ENCODE data around the gene IRX4. TPM values are rescaled to one million over a fixed set of nuclear protein-coding genes. Genes with fewer than 3 reads are reported as not detected.

The IRX4 gene
- total and polyA plus RNA-seq, 2 of the 4 experiments (the other 2 are of a cell fraction), result not detected

DNA sequence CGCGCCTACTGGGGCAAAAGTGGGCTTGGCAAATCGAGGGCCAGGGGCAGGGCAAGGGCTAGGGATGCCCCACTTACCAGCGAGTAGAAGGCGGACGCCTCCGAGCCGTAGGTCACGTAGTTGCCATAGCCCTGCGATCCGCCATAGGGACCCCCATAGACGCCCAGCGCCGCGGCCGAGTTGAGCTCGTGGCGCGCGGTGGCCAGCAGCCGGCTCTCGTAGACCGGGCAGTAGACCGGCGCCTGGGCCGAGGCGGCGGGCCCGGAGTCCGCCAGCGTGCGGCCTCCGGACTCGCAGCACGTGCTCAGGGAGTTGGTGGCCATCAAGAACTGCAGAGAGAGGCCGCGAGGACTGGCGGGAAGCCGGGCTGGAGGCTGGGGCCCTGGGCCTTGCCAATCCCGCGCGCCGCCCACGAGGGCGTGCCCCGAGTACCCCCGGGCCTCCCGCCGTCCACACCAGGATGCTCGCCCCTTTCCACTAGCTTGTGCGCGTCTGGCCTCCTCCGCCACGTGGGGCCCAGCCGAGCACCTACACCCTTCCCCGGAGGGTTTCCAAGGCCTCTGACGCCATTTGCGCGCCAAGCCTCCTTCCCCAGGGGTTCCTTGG is 891 bp downstream of the IRX4 start:
- Histone ChIP-seq H4K5ac (ENCODE audit: low read depth, low read length) (no peak overlapping the region), H3K9me3 (ENCODE audit: control insufficient read depth, insufficient read depth, low read length) (peaks cover 8% of the 10 kb centered on the region), H4K91ac (ENCODE audit: insufficient read depth, low read depth, low read length) (no peak overlapping the region), H3K27me3 (ENCODE audit: control insufficient read depth, insufficient read depth, low read length) (peaks cover 89% of the 10 kb centered on the region), H3K4me2 (ENCODE audit: low read depth, low read length) (no peak overlapping the region), H3K36me3 (ENCODE audit: control insufficient read depth, insufficient read depth, low read length) (no peaks in the 10 kb centered on the region), H3K18ac (ENCODE audit: low read depth, low read length) (no peak overlapping the region), H4K20me1 (ENCODE audit: insufficient read depth, low read length) (no peaks in the 10 kb centered on the region), H4K8ac (ENCODE audit: low read depth in 2 of 2, low read length in 2 of 2) (no peak overlapping the region), H3K4me1 (ENCODE audit: control insufficient read depth, insufficient read depth, low read length) (no peaks in the 10 kb centered on the region), H3K14ac (replicated peaks; ENCODE audit: low read depth, low read length) (no peak overlapping the region), H3K9me1 (ENCODE audit: insufficient read depth, low read length) (no peaks in the 10 kb centered on the region), H3K56ac (ENCODE audit: extremely low read depth, insufficient read depth, low read length) (no peak overlapping the region), H2BK15ac (ENCODE audit: low read depth, low read length) (no peak overlapping the region), H2BK120ac (ENCODE audit: low read depth, low read length) (no peak overlapping the region), H2AFZ (replicated peaks; ENCODE audit: low read length, poor library complexity) (no peak overlapping the region), H3K79me1 (ENCODE audit: low read depth in 1 of 2, low read length in 2 of 2) (no peaks in the 10 kb centered on the region), H3K27ac (ENCODE audit: insufficient read depth, low read length) (no peak overlapping the region), H3K4me3 (ENCODE audit: insufficient read depth, low read depth, low read length) (no peak overlapping the region), H2BK5ac (ENCODE audit: low read depth, low read length, poor library complexity, severe bottlenecking) (no peak overlapping the region), H2BK20ac (ENCODE audit: low read depth, low read length) (no peak overlapping the region), H3K23ac (ENCODE audit: low read depth, low read length) (no peak overlapping the region), H3K4ac (ENCODE audit: low read depth, low read length) (no peak overlapping the region), H2AK9ac (replicated peaks; ENCODE audit: low read depth, low read length, poor library complexity) (no peak overlapping the region), H3K9ac (ENCODE audit: low read depth, low read length) (no peak overlapping the region), H2AK5ac (ENCODE audit: low read depth, low read length) (no peak overlapping the region)
- ChIA-PET CTCF (no interaction called here), POLR2A (ENCODE audit: unreplicated experiment) (no interaction called here)
- no peak for DNase-seq
- in situ Hi-C loops (cut with MboI; ENCODE audit: low sequenced_read_pairs) (no loop called here), intact Hi-C loops (cut with micrococcal nuclease) (no loop called here), dilution Hi-C loops (cut with HindIII; ENCODE audit: low sequenced_read_pairs, unreplicated experiment) (no loop called here)
- TF ChIP-seq MAFK (IDR thresholded peaks at IDR 0.05; ENCODE audit: low read depth, low read length), result no peak
- TF ChIP-seq SMC3 (IDR thresholded peaks at IDR 0.05; ENCODE audit: low read depth, low read length), result no peak
- BruUV-seq (replicated peaks), result no TSS peak
- WGBS, 2 experiments (ENCODE audit: extremely low coverage in 2 of 2, insufficient read length in 1 of 2), result 15% methylated on average over 42 of the region's 59 CpGs; no CpG with 5 or more reads in 1 of the 2 experiments
- no peak for ATAC-seq (ENCODE audit: low read depth)
